SW 1271 (cell line): ENCODE measurements around the gene MLH1.

Source experiments
- DNase-seq, 2 experiments: peaks; one replicate each; lab custom pipeline; 2025; lab: John Stamatoyannopoulos, UW

The MLH1 gene

DNA sequence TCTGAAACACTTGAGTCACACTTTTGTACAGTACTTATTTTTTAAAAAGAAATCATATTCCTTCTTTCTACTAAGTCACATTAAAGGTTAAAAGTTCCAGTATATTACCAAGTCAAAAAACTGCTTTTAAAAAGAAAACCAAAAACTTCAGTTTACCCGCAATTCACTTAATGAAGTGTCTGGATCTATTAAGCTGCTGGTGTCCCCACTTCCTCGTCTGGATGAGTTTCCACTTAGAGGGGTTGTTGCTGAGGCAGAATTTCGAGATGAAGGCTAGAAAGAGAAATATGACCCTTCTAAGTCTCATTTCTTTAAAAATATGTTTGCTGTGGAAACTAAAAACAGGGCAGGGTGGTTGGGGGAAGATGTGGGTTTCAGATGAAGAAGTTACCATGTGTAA, 101.3 kb downstream of the MLH1 start:
- no peak for DNase-seq

DNA sequence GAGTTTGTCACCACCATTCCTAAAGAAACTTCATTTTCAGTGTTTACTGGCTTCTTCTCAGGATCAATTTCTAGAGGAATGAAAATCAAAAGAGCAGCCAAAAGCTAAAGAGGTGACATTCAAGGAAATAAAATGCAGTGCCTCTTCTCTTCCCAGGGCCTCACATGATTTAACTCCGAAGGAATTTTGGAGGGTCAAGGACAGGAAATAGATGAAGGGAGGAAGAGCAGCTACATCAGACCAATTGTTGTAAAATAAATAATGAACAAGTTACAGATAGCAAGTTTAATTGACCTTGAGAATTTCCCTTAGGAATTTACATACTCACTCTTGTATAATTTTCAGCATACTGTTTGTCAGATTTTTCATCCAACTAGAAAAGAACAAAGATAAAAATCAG, 103.0 kb downstream of the MLH1 start:
- peak in 1 of 2 experiments; percentile 64 for DNase-seq

GRCh38 chr3:37096975-37097374, 103.7 kb downstream of the MLH1 start:
- no peak for DNase-seq

- no peak for DNase-seq
These were observed 104.5 kb downstream of the MLH1 start for GRCh38 chr3:37097776-37098175.

GRCh38 chr3:37098884-37099283, 105.6 kb downstream of the MLH1 start:
- no peak for DNase-seq

DNA sequence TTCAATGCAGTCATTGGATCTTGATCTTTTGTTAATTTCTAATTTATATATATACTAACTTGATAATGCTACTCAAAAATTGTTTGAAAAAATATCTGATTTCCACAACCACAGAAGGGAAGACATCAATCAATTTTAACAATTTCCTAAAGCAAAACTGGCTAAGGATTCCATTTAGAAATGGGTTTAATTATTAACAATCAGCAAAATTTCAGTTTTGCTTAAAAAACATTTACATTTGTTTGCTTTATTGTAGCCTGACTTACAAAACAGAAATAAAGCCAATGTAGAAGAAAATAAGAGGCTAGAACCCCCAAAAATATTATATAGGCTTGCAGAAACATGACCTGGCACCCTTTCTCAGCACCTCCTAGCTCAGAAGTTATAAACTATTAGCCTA, 106.2 kb downstream of the MLH1 start:
- no peak for DNase-seq

DNA sequence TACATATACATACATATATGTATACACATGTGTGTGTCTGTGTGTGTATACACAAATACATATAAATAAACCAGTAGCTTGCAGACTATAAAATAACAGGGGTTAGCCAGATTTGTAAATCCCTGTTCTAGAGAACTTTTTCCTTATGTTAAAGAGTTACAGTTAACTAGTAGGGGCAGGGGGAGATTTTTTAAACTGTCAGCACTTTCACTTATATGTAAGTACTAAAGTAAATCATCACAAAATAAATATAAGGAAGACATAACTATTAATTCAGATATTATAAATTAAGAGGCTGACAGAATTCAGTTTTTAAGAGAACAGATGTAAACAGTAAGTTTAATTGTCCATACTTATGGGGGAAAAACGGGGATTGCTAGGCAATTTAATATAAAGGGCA, 107.1 kb downstream of the MLH1 start:
- DNase-seq = no peak
